ENCODE results near the gene PTK6. TPM values are rescaled to one million over a fixed set of nuclear protein-coding genes. Genes with fewer than 3 reads are reported as not detected.
"Not testable (repeated sequence)": the region's sequence is repeated elsewhere in the genome, so short reads cannot be mapped to it uniquely, and the experiment has no call there.

Gene PTK6
- total RNA-seq, 4 donors from 2014 or later = 0.36 TPM; not detected in 3

DNA sequence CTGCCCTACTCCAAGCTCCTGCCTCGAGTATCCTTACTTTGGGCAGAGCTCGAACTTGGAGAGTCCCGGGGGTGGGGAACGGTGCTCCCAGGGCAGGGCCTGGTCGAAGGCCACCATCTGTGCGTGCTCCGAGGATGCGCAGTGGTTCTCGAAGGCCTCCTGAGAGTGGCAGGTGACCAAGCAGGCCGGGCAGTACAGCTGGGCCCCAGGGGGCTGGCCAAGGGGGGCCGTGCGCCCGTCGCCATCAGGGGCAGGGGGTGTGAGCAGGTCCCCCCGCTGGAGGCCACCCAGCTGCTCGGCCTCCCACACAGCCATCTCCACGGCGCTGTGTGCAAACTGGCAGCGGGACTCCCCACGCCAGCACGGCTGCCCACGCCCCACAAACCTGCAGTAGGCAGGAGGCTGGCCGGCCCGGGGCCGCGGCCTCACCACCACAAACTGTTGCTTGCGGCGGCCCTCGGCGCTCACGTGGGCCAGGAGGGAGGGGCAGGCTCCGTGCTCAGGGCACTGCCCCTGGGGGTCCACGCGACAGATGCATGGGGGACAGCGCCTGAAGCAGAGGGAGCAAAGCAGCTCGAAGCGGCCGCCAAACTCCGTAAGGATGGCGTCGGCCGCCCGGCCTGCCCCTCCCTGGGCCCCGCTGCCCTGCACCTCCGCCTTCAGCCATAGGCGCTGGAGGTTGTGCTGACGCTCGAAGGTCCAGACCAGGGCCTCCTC, 35.1 kb upstream of the PTK6 start:
- no peak for ATAC-seq
- Histone ChIP-seq H3K27ac (peak overlapping the region in 1 of 4 donors; percentile 73), H3K4me1 (peaks cover 3 to 17% of the 10 kb centered on the region in 2 donors), H3K9me3 (no peaks in the 10 kb centered on the region), H3K27me3 (peaks cover 3 to 12% (median 10%) of the 10 kb centered on the region in 3 donors), H3K36me3 (no peaks in the 10 kb centered on the region), H3K4me3 (no peak overlapping the region)
- intact Hi-C loops (cut with DNase I; ENCODE audit: low total_unique reads) = no loop called here
- DNase-seq = no peak
- in situ Hi-C loops (cut with MboI; ENCODE audit: low sequenced_read_pairs in 4 of 4) = no loop called here
- no peak for TF ChIP-seq POLR2A (IDR thresholded peaks at IDR 0.05)
- TF ChIP-seq, protein P1, sequence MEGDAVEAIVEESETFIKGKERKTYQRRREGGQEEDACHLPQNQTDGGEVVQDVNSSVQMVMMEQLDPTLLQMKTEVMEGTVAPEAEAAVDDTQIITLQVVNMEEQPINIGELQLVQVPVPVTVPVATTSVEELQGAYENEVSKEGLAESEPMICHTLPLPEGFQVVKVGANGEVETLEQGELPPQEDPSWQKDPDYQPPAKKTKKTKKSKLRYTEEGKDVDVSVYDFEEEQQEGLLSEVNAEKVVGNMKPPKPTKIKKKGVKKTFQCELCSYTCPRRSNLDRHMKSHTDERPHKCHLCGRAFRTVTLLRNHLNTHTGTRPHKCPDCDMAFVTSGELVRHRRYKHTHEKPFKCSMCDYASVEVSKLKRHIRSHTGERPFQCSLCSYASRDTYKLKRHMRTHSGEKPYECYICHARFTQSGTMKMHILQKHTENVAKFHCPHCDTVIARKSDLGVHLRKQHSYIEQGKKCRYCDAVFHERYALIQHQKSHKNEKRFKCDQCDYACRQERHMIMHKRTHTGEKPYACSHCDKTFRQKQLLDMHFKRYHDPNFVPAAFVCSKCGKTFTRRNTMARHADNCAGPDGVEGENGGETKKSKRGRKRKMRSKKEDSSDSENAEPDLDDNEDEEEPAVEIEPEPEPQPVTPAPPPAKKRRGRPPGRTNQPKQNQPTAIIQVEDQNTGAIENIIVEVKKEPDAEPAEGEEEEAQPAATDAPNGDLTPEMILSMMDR (IDR thresholded peaks at IDR 0.05 in 4 of 5, conservative IDR thresholded peaks at IDR 0.05 in 1 of 5) = no peak

DNA sequence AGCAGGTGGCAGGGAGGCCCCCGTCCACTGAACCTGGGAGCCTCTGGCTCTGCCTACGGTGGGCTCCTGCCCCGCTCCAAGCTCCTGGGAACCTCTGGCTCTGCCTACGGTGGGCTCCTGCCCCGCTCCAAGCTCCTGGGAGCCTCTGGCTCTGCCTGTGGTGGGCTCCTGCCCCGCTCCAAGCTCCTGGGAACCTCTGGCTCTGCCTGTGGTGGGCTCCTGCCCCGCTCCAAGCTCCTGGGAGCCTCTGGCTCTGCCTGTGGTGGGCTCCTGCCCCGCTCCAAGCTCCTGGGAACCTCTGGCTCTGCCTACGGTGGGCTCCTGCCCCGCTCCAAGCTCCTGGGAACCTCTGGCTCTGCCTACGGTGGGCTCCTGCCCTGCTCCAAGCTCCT, 33.9 kb upstream of the PTK6 start:
- H3K27ac ChIP-seq; DNase-seq; in situ Hi-C loops (cut with MboI; ENCODE audit: low sequenced_read_pairs in 4 of 4); H3K9me3 ChIP-seq; intact Hi-C loops (cut with DNase I; ENCODE audit: low total_unique reads); H3K36me3 ChIP-seq; H3K4me3 ChIP-seq; ATAC-seq: not testable (repeated sequence)
- peaks cover 0 to 12% of the 10 kb centered on the region in 2 donors for H3K4me1 ChIP-seq
- peaks cover 3 to 12% (median 10%) of the 10 kb centered on the region in 3 donors for H3K27me3 ChIP-seq

DNA sequence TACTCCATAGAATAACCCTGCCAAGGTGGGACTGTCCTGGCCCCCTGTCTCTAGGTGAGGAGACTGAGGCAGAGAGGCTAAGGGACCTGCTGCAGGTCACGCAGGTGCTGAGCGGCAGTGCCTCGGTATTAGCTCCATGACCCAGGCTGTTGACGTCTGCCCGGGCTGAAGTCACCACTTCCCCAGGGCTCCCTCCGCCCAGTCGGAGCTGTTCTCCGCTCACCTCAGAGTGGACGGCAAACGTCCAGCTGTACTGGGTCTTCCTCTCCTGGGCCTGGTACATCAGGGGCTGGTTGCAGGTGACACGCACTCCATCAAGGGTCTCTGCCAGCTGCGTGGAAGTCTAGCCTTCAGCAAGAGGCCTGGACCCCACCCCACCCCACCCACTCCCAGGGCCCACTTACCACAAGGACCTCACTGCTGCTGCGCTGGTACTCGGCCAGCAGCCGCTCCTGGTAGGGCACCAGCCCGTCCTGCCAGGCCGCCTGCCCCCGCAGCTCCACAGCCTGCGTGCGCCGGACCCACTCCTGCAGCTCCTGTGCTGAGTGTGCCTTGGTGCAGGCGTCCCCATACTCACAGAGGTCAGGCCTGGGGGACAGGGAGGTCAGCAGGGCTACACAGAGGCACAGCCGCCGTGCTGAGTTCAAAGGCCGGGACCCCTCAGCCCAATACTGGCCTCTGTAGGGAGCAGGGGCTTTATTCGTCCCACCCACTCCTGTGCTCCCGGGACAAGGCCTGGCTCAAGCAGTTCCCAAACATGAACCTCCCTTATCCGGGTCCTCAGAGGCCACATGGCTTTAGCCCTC, 33.3 kb upstream of the PTK6 start:
- ATAC-seq (no peak), DNase-seq (no peak)
- Histone ChIP-seq H3K4me3 (no peak overlapping the region), H3K9me3 (no peaks in the 10 kb centered on the region), H3K4me1 (peaks cover 0 to 10% of the 10 kb centered on the region in 2 donors), H3K27me3 (peaks cover 3 to 12% (median 10%) of the 10 kb centered on the region in 3 donors), H3K36me3 (no peaks in the 10 kb centered on the region), H3K27ac (no peak overlapping the region)
- TF ChIP-seq, protein P1 (IDR thresholded peaks at IDR 0.05 in 4 of 5, conservative IDR thresholded peaks at IDR 0.05 in 1 of 5) = no peak
- no peak for TF ChIP-seq POLR2A (IDR thresholded peaks at IDR 0.05)
- intact Hi-C loops (cut with DNase I; ENCODE audit: low total_unique reads) = no loop called here
- in situ Hi-C loops (cut with MboI; ENCODE audit: low sequenced_read_pairs in 4 of 4) = no loop called here

DNA sequence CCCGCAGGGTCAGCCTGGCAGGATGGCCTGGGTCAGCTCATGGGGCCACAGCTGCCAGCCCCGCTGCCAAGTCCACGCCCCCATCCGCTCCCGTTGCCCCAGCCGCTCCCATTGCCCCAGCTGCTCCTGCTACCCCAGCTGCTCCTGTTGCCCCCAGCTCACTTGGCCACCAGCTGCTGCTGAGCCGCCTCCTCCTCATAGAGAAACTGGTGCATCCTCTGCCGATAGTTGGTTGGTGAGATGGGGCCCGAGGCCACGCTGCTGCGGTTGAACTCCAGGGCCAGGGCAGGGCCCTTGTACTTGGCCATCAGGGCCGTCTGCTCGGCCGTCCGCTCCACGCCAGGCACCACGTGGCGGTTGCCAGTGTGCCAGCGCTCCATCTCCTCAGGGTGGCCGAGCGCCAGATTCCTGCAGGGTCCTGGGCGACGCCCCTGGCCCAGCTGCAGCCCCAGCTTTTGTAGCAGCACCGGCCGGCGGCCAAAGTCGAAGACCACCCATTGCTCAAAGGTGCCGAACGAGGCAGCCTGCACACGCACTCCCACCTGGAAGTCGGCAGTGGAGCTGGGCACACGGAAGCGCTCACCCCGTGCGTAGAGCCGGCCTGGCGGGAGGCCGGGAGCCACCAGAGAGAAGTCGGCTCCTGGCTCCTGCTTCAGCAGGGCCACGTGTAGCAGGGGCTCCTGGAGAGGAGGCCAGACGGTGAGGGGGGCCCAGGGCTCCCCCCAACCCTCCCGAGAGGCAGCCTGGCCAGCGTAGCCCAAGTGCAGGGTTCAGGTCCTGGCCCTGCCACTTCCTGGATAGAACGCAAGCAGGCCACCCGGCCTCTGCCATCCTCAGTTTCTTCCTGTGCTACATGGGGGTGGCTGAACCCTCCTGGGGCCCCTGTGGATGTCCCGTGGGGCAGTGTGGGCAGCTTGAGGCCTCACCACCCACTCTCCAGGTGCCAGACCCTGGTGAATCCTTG, 32.1 kb upstream of the PTK6 start:
- Histone ChIP-seq H3K27me3 (peaks cover 3 to 12% (median 10%) of the 10 kb centered on the region in 3 donors), H3K9me3 (no peaks in the 10 kb centered on the region), H3K4me1 (peaks cover 0 to 5% of the 10 kb centered on the region in 2 donors), H3K36me3 (no peaks in the 10 kb centered on the region), H3K4me3 (no peak overlapping the region), H3K27ac (no peak overlapping the region)
- intact Hi-C loops (cut with DNase I; ENCODE audit: low total_unique reads) = no loop called here
- TF ChIP-seq, protein P1 (IDR thresholded peaks at IDR 0.05 in 4 of 5, conservative IDR thresholded peaks at IDR 0.05 in 1 of 5) = no peak
- TF ChIP-seq POLR2A (IDR thresholded peaks at IDR 0.05) = no peak
- in situ Hi-C loops (cut with MboI; ENCODE audit: low sequenced_read_pairs in 4 of 4) = no loop called here
- DNase-seq = no peak
- ATAC-seq = no peak

All from gastrocnemius medialis (tissue), 4 donors.